Gastroesophageal sphincter (tissue), 4 donors: ENCODE results near the gene LPP. TPM values are rescaled to one million over a fixed set of nuclear protein-coding genes. Genes with fewer than 3 reads are reported as not detected.

Experiments
- ATAC-seq: fragments of 150-250 bp; one replicate; pipeline ENCODE4 v1.9.1; 2016; ENCODE audit warnings: mild to moderate bottlenecking, moderate library complexity
- H3K27ac ChIP-seq, 4 donors: fragments of 200-600 bp; sonication (generic) in 3 of 4; 1 replicate in 3 of 4; 2 replicates in 1 of 4; pipeline ENCODE4 v1.5.1; 2016 to 2019
- H3K27me3 ChIP-seq: fragments of 200-600 bp; sonication (generic); one replicate; pipeline ENCODE4 v1.5.1; 2019
- H3K36me3 ChIP-seq, 2 donors: fragments of 200-600 bp; sonication (generic); one replicate each; pipeline ENCODE4 v1.5.1; 2019; ENCODE audit warnings: control low read depth in 1 of 2
- H3K4me1 ChIP-seq, 3 donors: fragments of 200-600 bp; sonication (generic); 1 replicate in 2 of 3; 2 replicates in 1 of 3; pipeline ENCODE4 v1.5.1; 2016 to 2019; ENCODE audit warnings: control low read depth in 2 of 3
- H3K4me3 ChIP-seq, 2 donors: fragments of 200-600 bp; sonication (generic); one replicate each; pipeline ENCODE4 v1.5.1; 2019; ENCODE audit warnings: mild to moderate bottlenecking in 1 of 2, moderate library complexity in 1 of 2
- H3K9me3 ChIP-seq, 3 donors: fragments of 200-600 bp; sonication (generic); one replicate each; pipeline ENCODE4 v1.5.1; 2017 to 2019; ENCODE audit warnings: control low read depth in 2 of 3
- CTCF ChIP-seq, 4 experiments: fragments of 200-600 bp in 2 of 4; fragments of 450-650 bp in 2 of 4; sonication (generic) in 1 of 4; IDR thresholded peaks; one replicate each; pipeline ENCODE4 v1.5.1; 2017 to 2019; ENCODE audit warnings: antibody characterized with exemption in 4 of 4, mild to moderate bottlenecking in 2 of 4, moderate library complexity in 2 of 4
- EP300 ChIP-seq: sonication (generic); formaldehyde crosslinking; IDR thresholded peaks from one replicate; pipeline ENCODE4 v1.6.1; 2017; ENCODE audit warnings: antibody characterized with exemption, mild to moderate bottlenecking
- POLR2A ChIP-seq, 2 donors: fragments of 450-650 bp; IDR thresholded peaks; one replicate each; pipeline ENCODE4 v1.6.1; 2017; ENCODE audit warnings: antibody characterized with exemption in 2 of 2, mild to moderate bottlenecking in 2 of 2, moderate library complexity in 1 of 2
- POLR2AphosphoS5 ChIP-seq: sonication (generic); formaldehyde crosslinking; IDR thresholded peaks from one replicate; pipeline ENCODE4 v1.6.1; 2017; ENCODE audit warnings: antibody characterized with exemption
- WGBS, 2 donors: methylation state at CpG; one replicate each; pipeline ENCODE4 v1.1.5; 2018; ENCODE audit warnings: low coverage in 1 of 2; 5-methylcytosine and 5-hydroxymethylcytosine counted together
- total RNA-seq, 4 donors: library from RNA; depleted of rRNA; stranded (reverse); fragments of >200 nt; gene quantifications; one replicate each; pipeline ENCODE4 v1.1.0, GENCODE V29; 2016

LPP gene
- total RNA-seq, 4 donors from 2014 or later: 1,243 to 2,297 (median 2,164) TPM

GRCh38 chr3:188486126-188486525 lies 332.2 kb downstream of the LPP start:
- WGBS, 2 donors: 80 to 88% methylated on average over 5 of the region's 5 CpGs
- ATAC-seq: no peak
- H3K27ac ChIP-seq: peak overlapping the region in 1 of 4 donors; percentile 13
- peaks cover 5 to 26% of the 10 kb centered on the region in 2 donors for H3K36me3 ChIP-seq
- TF ChIP-seq POLR2A (IDR thresholded peaks at IDR 0.05): no peak
- no peak for TF ChIP-seq CTCF (IDR thresholded peaks at IDR 0.05)
- TF ChIP-seq POLR2AphosphoS5: no peak
- TF ChIP-seq EP300: no peak
- H3K27me3 ChIP-seq: no peaks in the 10 kb centered on the region
- H3K4me1 ChIP-seq: peaks cover 3 to 72% (median 8%) of the 10 kb centered on the region in 3 donors
- no peaks in the 10 kb centered on the region for H3K9me3 ChIP-seq
- H3K4me3 ChIP-seq: no peak overlapping the region

GRCh38 chr3:188486952-188487351 lies 333.0 kb downstream of the LPP start:
- TF ChIP-seq CTCF (IDR thresholded peaks at IDR 0.05) (no peak), POLR2AphosphoS5 (no peak), EP300 (no peak)

GRCh38 chr3:188487652-188488051 lies 333.7 kb downstream of the LPP start:
- ATAC-seq: no peak
- peaks cover 5 to 29% of the 10 kb centered on the region in 2 donors for H3K36me3 ChIP-seq
- TF ChIP-seq POLR2AphosphoS5: peak; percentile 63
- TF ChIP-seq CTCF (IDR thresholded peaks at IDR 0.05): no peak
- H3K4me3 ChIP-seq: no peak overlapping the region
- 17 to 43% methylated on average over 4 to 5 of the region's 5 CpGs for WGBS, 2 donors
- peaks cover 3 to 72% (median 7%) of the 10 kb centered on the region in 3 donors for H3K4me1 ChIP-seq
- peak overlapping the region; percentile 5 to 71 (median 35) for H3K27ac ChIP-seq
- no peaks in the 10 kb centered on the region for H3K27me3 ChIP-seq
- no peaks in the 10 kb centered on the region for H3K9me3 ChIP-seq

More at GRCh38 chr3:188486952-188487351, 333.0 kb downstream of the LPP start:
- Histone ChIP-seq H3K36me3 (peaks cover 5 to 29% of the 10 kb centered on the region in 2 donors), H3K9me3 (no peaks in the 10 kb centered on the region), H3K27me3 (no peaks in the 10 kb centered on the region), H3K4me3 (no peak overlapping the region), H3K27ac (peak overlapping the region in 3 of 4 donors; percentile 20 to 71 (median 50)), H3K4me1 (peaks cover 3 to 72% (median 13%) of the 10 kb centered on the region in 3 donors)
- WGBS, 2 donors: 58 to 77% methylated on average over 2 to 3 of the region's 3 CpGs
- no peak for ATAC-seq

GRCh38 chr3:188488801-188489200 lies 334.8 kb downstream of the LPP start:
- no peak overlapping the region for H3K4me3 ChIP-seq
- H3K27ac ChIP-seq: peak overlapping the region in 2 of 4 donors; percentile 26 to 30
- no peaks in the 10 kb centered on the region for H3K27me3 ChIP-seq
- WGBS, 2 donors: 93 to 96% methylated on average over 3 to 5 of the region's 6 CpGs
- peaks cover 5 to 29% of the 10 kb centered on the region in 2 donors for H3K36me3 ChIP-seq
- H3K4me1 ChIP-seq: peaks cover 3 to 61% (median 7%) of the 10 kb centered on the region in 3 donors
- no peaks in the 10 kb centered on the region for H3K9me3 ChIP-seq
- ATAC-seq: no peak
- TF ChIP-seq POLR2A (IDR thresholded peaks at IDR 0.05): no peak
- no peak for TF ChIP-seq EP300
- TF ChIP-seq POLR2AphosphoS5: no peak
- no peak for TF ChIP-seq CTCF (IDR thresholded peaks at IDR 0.05)

- TF ChIP-seq POLR2A (IDR thresholded peaks at IDR 0.05) (no peak), POLR2AphosphoS5 (no peak), EP300 (no peak), CTCF (IDR thresholded peaks at IDR 0.05) (no peak)
- WGBS, 2 donors: 62% methylated on average over 1 of the region's 1 CpG; no CpG with 5 or more reads in 1 of the 2 donors
- ATAC-seq: no peak
- H3K9me3 ChIP-seq: no peaks in the 10 kb centered on the region
- peaks cover 3 to 68% (median 7%) of the 10 kb centered on the region in 3 donors for H3K4me1 ChIP-seq
- H3K4me3 ChIP-seq: no peak overlapping the region
- H3K36me3 ChIP-seq: peaks cover 4 to 22% of the 10 kb centered on the region in 2 donors
- peak overlapping the region in 2 of 4 donors; percentile 0 to 30 for H3K27ac ChIP-seq
- no peaks in the 10 kb centered on the region for H3K27me3 ChIP-seq
Observed at GRCh38 chr3:188489639-188490405, 335.9 kb downstream of the LPP start.
